Ishikawa (cell line): Measurements from ENCODE around the gene RGP1.

Experiments
- FOXM1 ChIP-seq: IDR thresholded peaks from 2 replicates; pipeline ENCODE4 v1.6.1; 2012; ENCODE audit warnings: low read depth, borderline replicate concordance
- NFIC ChIP-seq: IDR thresholded peaks from 2 replicates; pipeline ENCODE4 v1.6.1; 2012
- RAD21 ChIP-seq: IDR thresholded peaks from 2 replicates; pipeline ENCODE4 v1.6.1; 2012; ENCODE audit warnings: low read depth
- REST ChIP-seq: IDR thresholded peaks from 2 replicates; pipeline ENCODE4 v1.6.1; 2012; ENCODE audit warnings: low read depth, mild to moderate bottlenecking
- TAF1 ChIP-seq: IDR thresholded peaks from 2 replicates; pipeline ENCODE4 v1.6.1; 2012; ENCODE audit warnings: low read depth, mild to moderate bottlenecking
- TCF12 ChIP-seq: IDR thresholded peaks from 2 replicates; pipeline ENCODE4 v1.6.1; 2012; ENCODE audit warnings: low read depth

GRCh38 chr9:35708146-35708545, 40.9 kb upstream of the RGP1 start:
- TF ChIP-seq NFIC, result no peak
- TF ChIP-seq RAD21, result no peak
- no peak for TF ChIP-seq FOXM1
- no peak for TF ChIP-seq TCF12
- no peak for TF ChIP-seq REST
- TF ChIP-seq TAF1, result no peak
